H9 (cell line): ENCODE measurements around the gene SRP68. TPM values are rescaled to one million over a fixed set of nuclear protein-coding genes. Genes with fewer than 3 reads are reported as not detected.

ENCODE experiments used
- DNase-seq: peaks from one replicate; pipeline ENCODE4 v3.0.0-alpha.2; 2017
- H2AFZ ChIP-seq: one replicate; pipeline ENCODE4 v1.6.1; 2013; ENCODE audit warnings: mild to moderate bottlenecking, low read length, control low read depth, moderate library complexity
- H2AK5ac ChIP-seq: 2 replicates; pipeline ENCODE4 v1.6.1; 2013; ENCODE audit warnings: low read length, control low read depth, mixed read lengths; ENCODE audit not compliant: insufficient read length
- H2BK120ac ChIP-seq: one replicate; pipeline ENCODE4 v1.6.1; 2013; ENCODE audit warnings: low read depth, mild to moderate bottlenecking, low read length, control low read depth, inconsistent platforms; ENCODE audit not compliant: poor library complexity, severe bottlenecking
- H2BK12ac ChIP-seq: 2 replicates; pipeline ENCODE4 v1.6.1; 2013; ENCODE audit warnings: low read length, control low read depth, mixed read lengths, low read depth; ENCODE audit not compliant: insufficient read length
- H2BK15ac ChIP-seq: 2 replicates; pipeline ENCODE4 v1.6.1; 2013; ENCODE audit warnings: low read depth, low read length, control low read depth
- H2BK20ac ChIP-seq: one replicate; pipeline ENCODE4 v1.6.1; 2013; ENCODE audit warnings: low read depth, mild to moderate bottlenecking, low read length, control low read depth, inconsistent platforms; ENCODE audit not compliant: poor library complexity, severe bottlenecking
- H2BK5ac ChIP-seq: 2 replicates; pipeline ENCODE4 v1.6.1; 2013; ENCODE audit warnings: low read length, control low read depth, mixed read lengths; ENCODE audit not compliant: insufficient read length
- H3K14ac ChIP-seq: 2 replicates; pipeline ENCODE4 v1.6.1; 2013; ENCODE audit warnings: low read length, control low read depth; ENCODE audit not compliant: insufficient read depth
- H3K18ac ChIP-seq: 2 replicates; pipeline ENCODE4 v1.6.1; 2013; ENCODE audit warnings: low read depth, mild to moderate bottlenecking, mixed read lengths, low read length, control low read depth; ENCODE audit not compliant: insufficient read length
- H3K23ac ChIP-seq: 2 replicates; pipeline ENCODE4 v1.6.1; 2013; ENCODE audit warnings: low read length, control low read depth, mixed read lengths, low read depth; ENCODE audit not compliant: insufficient read length
- H3K23me2 ChIP-seq: 2 replicates; pipeline ENCODE4 v1.6.1; 2013; ENCODE audit warnings: low read depth, mild to moderate bottlenecking, mixed read lengths, low read length, control low read depth; ENCODE audit not compliant: insufficient read length, poor library complexity, severe bottlenecking
- H3K27ac ChIP-seq: 2 replicates; pipeline ENCODE4 v1.5.1; 2013; ENCODE audit warnings: low read length, control low read depth, mixed read lengths, low read depth; ENCODE audit not compliant: insufficient read length
- H3K27me3 ChIP-seq: 2 replicates; pipeline ENCODE4 v1.6.1; 2013; ENCODE audit warnings: low read length, control low read depth, inconsistent platforms; ENCODE audit not compliant: insufficient read depth
- H3K4ac ChIP-seq: 2 replicates; pipeline ENCODE4 v1.6.1; 2013; ENCODE audit warnings: low read depth, mild to moderate bottlenecking, control low read depth, inconsistent platforms, low read length, moderate library complexity
- H3K4me1 ChIP-seq: 2 replicates; pipeline ENCODE4 v1.6.1; 2013; ENCODE audit warnings: low read length, control low read depth, inconsistent platforms; ENCODE audit not compliant: insufficient read depth
- H3K4me2 ChIP-seq: 2 replicates; pipeline ENCODE4 v1.6.1; 2013; ENCODE audit warnings: low read length, control low read depth, mixed read lengths; ENCODE audit not compliant: insufficient read length, insufficient read depth
- H3K56ac ChIP-seq: 2 replicates; pipeline ENCODE4 v1.6.1; 2013; ENCODE audit warnings: low read depth, mild to moderate bottlenecking, mixed read lengths, low read length, control low read depth; ENCODE audit not compliant: insufficient read length
- H3K79me1 ChIP-seq: 2 replicates; pipeline ENCODE4 v1.6.1; 2013; ENCODE audit warnings: low read depth, mild to moderate bottlenecking, moderate library complexity, low read length, control low read depth, inconsistent platforms; ENCODE audit not compliant: insufficient read depth, poor library complexity, severe bottlenecking
- H3K79me2 ChIP-seq: 2 replicates; pipeline ENCODE4 v1.6.1; 2013; ENCODE audit warnings: low read length, control low read depth, inconsistent platforms; ENCODE audit not compliant: insufficient read depth
- H3K9ac ChIP-seq: 2 replicates; pipeline ENCODE4 v1.6.1; 2013; ENCODE audit warnings: low read length, control low read depth, mixed read lengths; ENCODE audit not compliant: insufficient read length; ENCODE audit errors: extremely low read depth
- H3K9me3 ChIP-seq: one replicate; pipeline ENCODE4 v1.6.1; 2013; ENCODE audit warnings: low read depth, low read length, inconsistent platforms; ENCODE audit not compliant: control insufficient read depth
- H3T11ph ChIP-seq: one replicate; pipeline ENCODE4 v1.6.1; 2013; ENCODE audit warnings: mild to moderate bottlenecking, low read length, control low read depth, inconsistent platforms
- H4K20me1 ChIP-seq: one replicate; pipeline ENCODE4 v1.6.1; 2013; ENCODE audit not compliant: control insufficient read depth, insufficient read length, insufficient read depth
- H4K5ac ChIP-seq: 2 replicates; pipeline ENCODE4 v1.6.1; 2013; ENCODE audit warnings: low read depth, mild to moderate bottlenecking, mixed read lengths, low read length, control low read depth; ENCODE audit not compliant: insufficient read length
- H4K8ac ChIP-seq: replicated peaks from 2 replicates; pipeline ENCODE4 v1.6.1; 2013; ENCODE audit warnings: low read length, control low read depth, mixed read lengths, low read depth; ENCODE audit not compliant: insufficient read length
- H4K91ac ChIP-seq: 2 replicates; pipeline ENCODE4 v1.6.1; 2013; ENCODE audit warnings: low read depth, mild to moderate bottlenecking, moderate library complexity, mixed read lengths, low read length, control low read depth; ENCODE audit not compliant: insufficient read length
- H3K27ac Mint-ChIP-seq, 3 experiments: 2 replicates in 2 of 3; 3 replicates in 1 of 3; pipeline ENCODE4 v1.8.0; 2020 to 2021; ENCODE audit warnings: mixed read lengths in 3 of 3, mild to moderate bottlenecking in 1 of 3, moderate library complexity in 1 of 3
- H3K27me3 Mint-ChIP-seq: 2 replicates; pipeline ENCODE4 v1.8.0; 2021; ENCODE audit warnings: low read depth, mild to moderate bottlenecking, moderate library complexity, mixed read lengths
- H3K36me3 Mint-ChIP-seq, 3 experiments: 2 replicates in 2 of 3; 3 replicates in 1 of 3; pipeline ENCODE4 v1.8.0; 2020 to 2021; ENCODE audit warnings: low read depth in 3 of 3, mixed read lengths in 3 of 3; ENCODE audit not compliant: insufficient read depth in 1 of 3
- H3K4me1 Mint-ChIP-seq, 2 experiments: 2 replicates each; pipeline ENCODE4 v1.8.0; 2020; ENCODE audit warnings: mixed read lengths in 2 of 2
- H3K4me3 Mint-ChIP-seq, 2 experiments: 2 replicates in 1 of 2; 3 replicates in 1 of 2; pipeline ENCODE4 v1.8.0; 2020 to 2021; ENCODE audit warnings: mild to moderate bottlenecking in 2 of 2, mixed read lengths in 2 of 2, moderate library complexity in 1 of 2
- H3K9me3 Mint-ChIP-seq, 2 experiments: 2 replicates in 1 of 2; 3 replicates in 1 of 2; pipeline ENCODE4 v1.8.0; 2020; ENCODE audit warnings: mild to moderate bottlenecking in 2 of 2, mixed read lengths in 2 of 2, moderate library complexity in 1 of 2
- CTCF ChIP-seq: fragments of 200-600 bp; sonication (generic); conservative IDR thresholded peaks from 3 replicates; pipeline ENCODE4 v1.8.0; 2021; ENCODE audit warnings: antibody characterized with exemption, mild to moderate bottlenecking
- WGBS: extraction: QIAGEN DNeasy Blood & Tissue Kit; methylation state at CpG from one replicate; pipeline ENCODE4 v1.1.7; 2013; ENCODE audit warnings: missing lambda C conversion rate, low lambda C conversion rate, mixed read lengths; ENCODE audit not compliant: insufficient read length; ENCODE audit errors: extremely low coverage; 5-methylcytosine and 5-hydroxymethylcytosine counted together
- total RNA-seq: library from RNA; stranded (reverse); gene quantifications from 2 replicates; pipeline ENCODE4 v1.2.1, GENCODE V29; 2021

The SRP68 gene
- total RNA-seq, 1 experiment from 2014 or later, result 86.1 TPM

DNA sequence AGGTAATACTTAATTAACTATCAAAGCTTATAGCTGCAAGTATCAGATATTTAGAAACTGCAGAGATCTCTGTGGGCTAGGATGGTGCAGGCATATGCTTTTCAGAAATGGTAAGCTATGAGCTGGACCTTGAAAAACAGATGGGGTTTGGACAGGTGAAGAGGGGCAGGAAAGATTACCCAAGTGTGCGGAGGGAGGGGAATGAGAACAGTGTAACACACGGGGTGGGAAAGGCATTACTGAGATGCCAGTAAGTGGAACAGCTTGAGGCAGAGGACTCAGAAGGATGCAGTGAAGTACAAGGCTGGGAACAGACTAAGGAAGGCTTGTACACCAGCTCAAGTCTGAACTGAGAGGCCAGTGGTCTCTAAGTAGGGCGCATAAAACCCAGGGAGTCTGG, 23.1 kb downstream of the SRP68 start:
- H3K36me3 Mint-ChIP-seq, result peaks cover 48 to 82% (median 77%) of the 10 kb centered on the region in 3 experiments; a peak in 6 of 7 replicates
- no peak overlapping the region for H3K4me2 ChIP-seq

More for the DNA sequence above, 23.1 kb downstream of the SRP68 start:
- Histone ChIP-seq H3K4ac (no peak overlapping the region), H2BK12ac (no peak overlapping the region), H3K27ac (no peak overlapping the region), H2BK15ac (no peak overlapping the region), H3K56ac (no peak overlapping the region), H4K20me1 (no peaks in the 10 kb centered on the region), H4K91ac (no peak overlapping the region), H2BK120ac (no peak overlapping the region), H3K79me2 (no peaks in the 10 kb centered on the region), H3K4me1 (no peaks in the 10 kb centered on the region), H2AFZ (no peak overlapping the region), H2BK20ac (no peak overlapping the region), H4K5ac (no peak overlapping the region), H3K14ac (no peak overlapping the region), H3K23me2 (no peaks in the 10 kb centered on the region), H3K79me1 (no peaks in the 10 kb centered on the region), H3K18ac (no peak overlapping the region), H3T11ph (no peak overlapping the region), H3K9ac (no peak overlapping the region), H4K8ac (no peak overlapping the region), H2BK5ac (no peak overlapping the region), H3K27me3 (no peaks in the 10 kb centered on the region), H3K23ac (no peak overlapping the region), H2AK5ac (no peak overlapping the region), H3K9me3 (no peaks in the 10 kb centered on the region)
- Mint-ChIP-seq H3K9me3 (no peaks in the 10 kb centered on the region), H3K4me3 (no peak overlapping the region), H3K27me3 (no peaks in the 10 kb centered on the region), H3K27ac (peak overlapping the region in 2 of 3 experiments; percentile 13 to 41; a peak in 3 of 7 replicates), H3K4me1 (peaks cover 3 to 15% of the 10 kb centered on the region in 2 experiments)
- TF ChIP-seq CTCF, result no peak
- no peak for DNase-seq
- WGBS, result no CpG with 5 or more reads among the region's 3 CpGs
